IMR-90 (cell line): ENCODE data around the gene LPCAT2. TPM values are rescaled to one million over a fixed set of nuclear protein-coding genes. Genes with fewer than 3 reads are reported as not detected.

Source experiments
- ATAC-seq: fragments of 200-7000 bp; cut with Tn5 transposase; 2 replicates; pipeline ENCODE4 v1.9.1; 2020; ENCODE audit warnings: low read depth, mild to moderate bottlenecking, moderate library complexity
- BruUV-seq: library from RNA; stranded (reverse); fragments of 400-500 nt; replicated peaks from 2 replicates; lab custom pipeline; 2021; lab: Mats Ljungman, UMichigan
- CTCF ChIA-PET: fragments of 300-600 bp; formaldehyde crosslinking; extraction: SDS; loops from one replicate; lab custom pipeline; 2021; ENCODE audit warnings: antibody characterized with exemption; lab: Yijun Ruan, JAX
- POLR2A ChIA-PET: fragments of 300-600 bp; sonication (Branson Sonifier 250); formaldehyde crosslinking; loops from one replicate; lab custom pipeline; 2022; ENCODE audit warnings: antibody characterized with exemption; ENCODE audit not compliant: unreplicated experiment; lab: Charles Lee
- DNase-seq: peaks from one replicate; pipeline ENCODE4 v3.0.0; 2013
- H2AFZ ChIP-seq: replicated peaks from 2 replicates; pipeline ENCODE3; 2013; ENCODE audit warnings: low read length, mild to moderate bottlenecking; ENCODE audit not compliant: poor library complexity
- H2AK5ac ChIP-seq: 2 replicates; pipeline ENCODE4 v1.6.1; 2013; ENCODE audit warnings: low read depth, low read length, inconsistent platforms
- H2AK9ac ChIP-seq: replicated peaks from 2 replicates; pipeline ENCODE3; 2013; ENCODE audit warnings: mild to moderate bottlenecking, low read depth, low read length, moderate library complexity; ENCODE audit not compliant: poor library complexity
- H2BK120ac ChIP-seq: 2 replicates; pipeline ENCODE4 v1.6.1; 2013; ENCODE audit warnings: low read depth, low read length, inconsistent platforms
- H2BK15ac ChIP-seq: 3 replicates; pipeline ENCODE4 v1.6.1; 2013; ENCODE audit warnings: low read depth, low read length, inconsistent platforms
- H2BK20ac ChIP-seq: 2 replicates; pipeline ENCODE4 v1.6.1; 2013; ENCODE audit warnings: low read depth, mild to moderate bottlenecking, inconsistent platforms, low read length, moderate library complexity
- H2BK5ac ChIP-seq: 2 replicates; pipeline ENCODE4 v1.6.1; 2013; ENCODE audit warnings: mild to moderate bottlenecking, low read depth, low read length, inconsistent platforms; ENCODE audit not compliant: poor library complexity, severe bottlenecking
- H3K14ac ChIP-seq: replicated peaks from 2 replicates; pipeline ENCODE4 v1.6.1; 2013; ENCODE audit warnings: low read depth, low read length, inconsistent platforms
- H3K18ac ChIP-seq: 2 replicates; pipeline ENCODE4 v1.6.1; 2013; ENCODE audit warnings: low read depth, low read length, control low read depth
- H3K23ac ChIP-seq: 2 replicates; pipeline ENCODE4 v1.6.1; 2013; ENCODE audit warnings: low read depth, low read length, inconsistent platforms
- H3K27ac ChIP-seq: 2 replicates; pipeline ENCODE4 v1.5.1; 2013; ENCODE audit warnings: mild to moderate bottlenecking, control low read depth, low read length; ENCODE audit not compliant: insufficient read depth
- H3K27me3 ChIP-seq: 2 replicates; pipeline ENCODE4 v1.6.1; 2013; ENCODE audit warnings: low read length; ENCODE audit not compliant: control insufficient read depth, insufficient read depth
- H3K36me3 ChIP-seq: 2 replicates; pipeline ENCODE4 v1.6.1; 2013; ENCODE audit warnings: low read length, mixed read lengths; ENCODE audit not compliant: control insufficient read depth, insufficient read depth
- H3K4ac ChIP-seq: 2 replicates; pipeline ENCODE4 v1.6.1; 2013; ENCODE audit warnings: low read depth, low read length, inconsistent platforms
- H3K4me1 ChIP-seq: 2 replicates; pipeline ENCODE4 v1.6.1; 2013; ENCODE audit warnings: low read length, mixed read lengths; ENCODE audit not compliant: control insufficient read depth, insufficient read depth
- H3K4me2 ChIP-seq: 2 replicates; pipeline ENCODE4 v1.6.1; 2013; ENCODE audit warnings: low read depth, mild to moderate bottlenecking, control low read depth, low read length, moderate library complexity
- H3K4me3 ChIP-seq: 2 replicates; pipeline ENCODE4 v1.5.1; 2013; ENCODE audit warnings: low read depth, mild to moderate bottlenecking, control low read depth, low read length, moderate library complexity; ENCODE audit not compliant: insufficient read depth
- H3K56ac ChIP-seq: 2 replicates; pipeline ENCODE4 v1.6.1; 2013; ENCODE audit warnings: low read length, inconsistent platforms; ENCODE audit not compliant: insufficient read depth; ENCODE audit errors: extremely low read depth
- H3K79me1 ChIP-seq, 2 experiments: 2 replicates each; pipeline ENCODE4 v1.6.1; 2013; ENCODE audit warnings: low read length in 2 of 2, inconsistent platforms in 1 of 2, low read depth in 1 of 2
- H3K9ac ChIP-seq: 2 replicates; pipeline ENCODE4 v1.6.1; 2013; ENCODE audit warnings: low read depth, low read length, control low read depth
- H3K9me1 ChIP-seq: 2 replicates; pipeline ENCODE4 v1.6.1; 2013; ENCODE audit warnings: low read length, inconsistent platforms; ENCODE audit not compliant: insufficient read depth
- H3K9me3 ChIP-seq: 2 replicates; pipeline ENCODE4 v1.6.1; 2013; ENCODE audit warnings: low read length; ENCODE audit not compliant: control insufficient read depth, insufficient read depth
- H4K20me1 ChIP-seq: 2 replicates; pipeline ENCODE4 v1.6.1; 2013; ENCODE audit warnings: low read length, inconsistent platforms; ENCODE audit not compliant: insufficient read depth
- H4K5ac ChIP-seq: 2 replicates; pipeline ENCODE4 v1.6.1; 2013; ENCODE audit warnings: mild to moderate bottlenecking, low read depth, low read length, control low read depth
- H4K8ac ChIP-seq, 2 experiments: 2 replicates each; pipeline ENCODE4 v1.6.1; 2013; ENCODE audit warnings: low read depth in 2 of 2, low read length in 2 of 2, control low read depth in 1 of 2, inconsistent platforms in 1 of 2
- H4K91ac ChIP-seq: 2 replicates; pipeline ENCODE4 v1.6.1; 2013; ENCODE audit warnings: low read depth, low read length, inconsistent platforms; ENCODE audit not compliant: insufficient read depth
- CEBPB ChIP-seq: IDR thresholded peaks from 2 replicates; pipeline ENCODE4 v1.6.1; 2012; ENCODE audit warnings: low read depth, low read length, improper control_type of control experiment
- RFX5 ChIP-seq: IDR thresholded peaks from 2 replicates; pipeline ENCODE4 v1.8.0; 2012; ENCODE audit warnings: low read depth, mild to moderate bottlenecking, low read length, moderate library complexity
- WGBS, 2 experiments: methylation state at CpG; one replicate each; pipeline versions ENCODE4 v1.1.5 to v1.1.7; 2013; ENCODE audit warnings: missing lambda C conversion rate in 2 of 2; ENCODE audit not compliant: insufficient read length in 1 of 2; ENCODE audit errors: extremely low coverage in 2 of 2; 5-methylcytosine and 5-hydroxymethylcytosine counted together
- dilution Hi-C: fragments of 300-500 bp; cut with HindIII; formaldehyde crosslinking; loops from one replicate; pipeline ENCODE4 v1.14.3; 2018; ENCODE audit warnings: low sequenced_read_pairs; ENCODE audit not compliant: unreplicated experiment
- in situ Hi-C: fragments of 300-500 bp; cut with MboI; formaldehyde crosslinking; loops from 3 replicates; pipeline ENCODE4 v1.14.3; 2019; ENCODE audit warnings: low sequenced_read_pairs, inconsistent platforms, mixed read lengths
- intact Hi-C: fragments of 100-400 bp; cut with micrococcal nuclease; formaldehyde crosslinking; loops from 2 replicates; pipeline ENCODE4 v1.10.0; 2022
- polyA plus RNA-seq, 3 experiments: library from polyadenylated mRNA; depleted of rRNA; stranded (reverse); fragments of >200 nt; gene quantifications; 2 replicates each; pipeline ENCODE4 v1.2.3, GENCODE V29; 2012; ENCODE audit warnings: low replicate concordance in 1 of 3
- total RNA-seq: library from RNA; depleted of rRNA; stranded (reverse); fragments of >200 nt; gene quantifications from 2 replicates; pipeline ENCODE4 v1.2.3, GENCODE V29; 2012

The LPCAT2 gene
- total and polyA plus RNA-seq, 2 of the 4 experiments (the other 2 are of a cell fraction), result 8.6 to 8.7 TPM

DNA sequence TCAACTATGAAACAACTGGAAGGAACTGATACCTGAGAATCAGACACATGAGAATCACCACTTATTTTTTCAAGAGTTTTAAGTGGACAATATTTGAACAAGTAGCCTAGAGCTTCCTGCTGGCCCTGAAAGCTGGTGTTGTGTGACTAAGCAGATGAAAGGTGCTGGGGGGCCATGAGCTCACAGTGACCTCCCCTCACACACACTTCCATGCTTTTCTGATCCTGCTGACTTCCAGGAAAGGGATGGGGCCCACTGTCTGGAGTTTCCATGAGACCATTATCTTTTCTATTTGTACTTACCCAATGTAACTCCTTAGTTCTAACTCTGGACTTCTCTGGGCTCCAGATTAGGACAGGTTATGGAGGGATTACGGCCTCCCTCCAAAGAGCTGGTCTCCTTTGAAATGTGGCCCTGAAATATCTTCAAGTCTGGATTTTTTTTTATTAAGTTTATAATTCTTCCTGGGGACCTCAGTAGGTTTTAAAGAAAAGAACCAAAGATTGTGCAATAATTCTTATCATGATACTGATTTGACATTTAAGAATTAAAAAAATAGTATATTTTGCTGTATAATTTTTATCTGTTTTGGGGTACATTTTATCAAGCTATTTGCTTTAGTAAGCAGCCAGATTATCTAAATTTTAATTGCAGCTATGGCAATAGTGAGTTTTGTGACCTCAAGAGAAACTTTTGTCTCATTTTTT is 62.5 kb downstream of the LPCAT2 start:
- intact Hi-C loops (no loop called here), dilution Hi-C loops (no loop called here), in situ Hi-C loops (no loop called here)
- Histone ChIP-seq H3K9ac (no peak overlapping the region), H3K9me1 (no peaks in the 10 kb centered on the region), H3K27me3 (no peaks in the 10 kb centered on the region), H2AK9ac (no peak overlapping the region), H3K4me2 (no peak overlapping the region), H3K79me1 (no peaks in the 10 kb centered on the region), H2BK5ac (no peak overlapping the region), H3K4ac (no peak overlapping the region), H3K4me3 (no peak overlapping the region), H2AFZ (no peak overlapping the region), H4K20me1 (no peaks in the 10 kb centered on the region), H3K27ac (no peak overlapping the region), H2AK5ac (no peak overlapping the region), H3K4me1 (0 out of 2 replicates have a peak, but pooled peaks cover 3% of the 10 kb centered on the region), H3K18ac (no peak overlapping the region), H2BK15ac (no peak overlapping the region), H2BK120ac (no peak overlapping the region), H2BK20ac (no peak overlapping the region), H3K36me3 (no peaks in the 10 kb centered on the region), H3K14ac (no peak overlapping the region), H4K8ac (no peak overlapping the region), H3K56ac (no peak overlapping the region), H3K9me3 (no peaks in the 10 kb centered on the region), H4K91ac (no peak overlapping the region), H3K23ac (no peak overlapping the region), H4K5ac (no peak overlapping the region)
- no TSS peak for BruUV-seq
- DNase-seq (no peak), ATAC-seq (no peak)
- no CpG with 5 or more reads among the region's 1 CpG for WGBS, 2 experiments
- POLR2A ChIA-PET, result no interaction called here
- TF ChIP-seq CEBPB, result peak; percentile 66
- TF ChIP-seq RFX5, result no peak
- CTCF ChIA-PET, result interaction anchor here (0.8 kb wide), 1 partner anchor 106 kb away, joined by 3 read pairs; no protein-coding TSS in a partner anchor
